H1 (cell line): ENCODE measurements around the gene SLC38A7. TPM values are rescaled to one million over a fixed set of nuclear protein-coding genes. Genes with fewer than 3 reads are reported as not detected.

Experiments used
- CTCF ChIA-PET: fragments of 300-600 bp; sonication (Branson Sonifier 250); formaldehyde crosslinking; loops from one replicate; lab custom pipeline; 2021; ENCODE audit not compliant: partially characterized antibody; lab: Charles Lee
- POLR2A ChIA-PET: fragments of 300-600 bp; sonication (Branson Sonifier 250); formaldehyde crosslinking; loops from one replicate; lab custom pipeline; 2021; ENCODE audit warnings: inconsistent platforms; ENCODE audit not compliant: partially characterized antibody; lab: Charles Lee
- DNase-seq, 2 experiments: peaks; one replicate each; pipeline versions ENCODE4 v3.0.0 to v3.0.0-alpha.2; 2010 to 2022; ENCODE audit warnings: low spot score in 2 of 2, low read depth in 1 of 2, mixed read lengths in 1 of 2
- FAIRE-seq: peaks from 2 replicates; lab custom pipeline; 2011; peaks lifted over from hg19 to GRCh38; lab: Jason Lieb, UNC
- H2AFZ ChIP-seq: 2 replicates; pipeline ENCODE4 v1.8.1; 2012; ENCODE audit warnings: low read length, inconsistent platforms
- H2AK5ac ChIP-seq: 2 replicates; pipeline ENCODE4 v1.6.1; 2013; ENCODE audit warnings: low read depth, low read length
- H2BK120ac ChIP-seq: replicated peaks from 2 replicates; pipeline ENCODE3; 2013; ENCODE audit warnings: low read depth, low read length, inconsistent platforms
- H2BK12ac ChIP-seq: 2 replicates; pipeline ENCODE4 v1.6.1; 2013; ENCODE audit warnings: low read depth, low read length
- H2BK15ac ChIP-seq: 2 replicates; pipeline ENCODE4 v1.6.1; 2013; ENCODE audit warnings: low read length
- H2BK20ac ChIP-seq: 2 replicates; pipeline ENCODE4 v1.6.1; 2013; ENCODE audit warnings: low read length
- H2BK5ac ChIP-seq: 2 replicates; pipeline ENCODE4 v1.6.1; 2013; ENCODE audit warnings: low read depth, low read length
- H3K14ac ChIP-seq: 2 replicates; pipeline ENCODE4 v1.6.1; 2013; ENCODE audit warnings: inconsistent platforms; ENCODE audit not compliant: insufficient read length
- H3K18ac ChIP-seq: 2 replicates; pipeline ENCODE4 v1.6.1; 2013; ENCODE audit warnings: low read length; ENCODE audit errors: extremely low read depth
- H3K23ac ChIP-seq: 2 replicates; pipeline ENCODE4 v1.6.1; 2013; ENCODE audit warnings: inconsistent platforms; ENCODE audit not compliant: insufficient read length
- H3K23me2 ChIP-seq: 2 replicates; pipeline ENCODE4 v1.6.1; 2013; ENCODE audit warnings: low read depth, low read length
- H3K27ac ChIP-seq: 2 replicates; pipeline ENCODE4 v1.6.1; 2011; ENCODE audit warnings: low read depth, low read length, inconsistent platforms
- H3K27me3 ChIP-seq, 4 experiments: replicated peaks in 1 of 4; 1 replicate in 1 of 4; 2 replicates in 3 of 4; pipeline versions ENCODE4 v1.6.1 to v1.8.1; 2011 to 2013; ENCODE audit warnings: low read length in 3 of 4, mild to moderate bottlenecking in 3 of 4, inconsistent platforms in 2 of 4, mixed read lengths in 2 of 4, moderate library complexity in 1 of 4; ENCODE audit not compliant: control insufficient read depth in 3 of 4, insufficient read depth in 3 of 4; ENCODE audit errors: extremely low read depth in 1 of 4
- H3K36me3 ChIP-seq, 4 experiments: 2 replicates each; pipeline versions ENCODE4 v1.6.1 to v1.8.1; 2011 to 2013; ENCODE audit warnings: mild to moderate bottlenecking in 4 of 4, low read length in 3 of 4, moderate library complexity in 2 of 4, control low read depth in 1 of 4, inconsistent platforms in 1 of 4; ENCODE audit not compliant: insufficient read depth in 4 of 4, control insufficient read depth in 2 of 4
- H3K4ac ChIP-seq: replicated peaks from 2 replicates; pipeline ENCODE3; 2013; ENCODE audit warnings: low read length, low read depth, mixed read lengths, inconsistent platforms; ENCODE audit not compliant: insufficient read length
- H3K4me1 ChIP-seq, 4 experiments: replicated peaks in 1 of 4; 1 replicate in 1 of 4; 2 replicates in 3 of 4; pipeline versions ENCODE4 v1.6.1 to v1.8.1; 2011 to 2013; ENCODE audit warnings: low read length in 3 of 4, inconsistent platforms in 2 of 4, mixed read lengths in 1 of 4; ENCODE audit not compliant: insufficient read depth in 4 of 4, control insufficient read depth in 3 of 4
- H3K4me2 ChIP-seq, 2 experiments: 2 replicates each; pipeline versions ENCODE4 v1.6.1 to v1.8.1; 2011 to 2013; ENCODE audit warnings: low read depth in 2 of 2, low read length in 2 of 2, control low read depth in 1 of 2, inconsistent platforms in 1 of 2, mild to moderate bottlenecking in 1 of 2; ENCODE audit not compliant: insufficient read depth in 1 of 2
- H3K4me3 ChIP-seq, 4 experiments: fragments of 200-600, 300-600 bp in 1 of 4; sonication (generic), shearing (Covaris generic), sonication (Bioruptor Twin) in 1 of 4; 2 replicates each; pipeline versions ENCODE4 v1.5.1 to v1.8.1; 2011 to 2016; ENCODE audit warnings: low read length in 4 of 4, low read depth in 3 of 4, control low read depth in 2 of 4, inconsistent platforms in 2 of 4, mild to moderate bottlenecking in 2 of 4, mixed read lengths in 1 of 4, moderate library complexity in 1 of 4; ENCODE audit not compliant: insufficient read depth in 2 of 4; ENCODE audit errors: extremely low read depth in 1 of 4
- H3K56ac ChIP-seq: replicated peaks from 2 replicates; pipeline ENCODE3; 2013; ENCODE audit warnings: low read depth, mild to moderate bottlenecking, mixed read lengths, low read length, inconsistent platforms; ENCODE audit not compliant: insufficient read length
- H3K79me1 ChIP-seq: 2 replicates; pipeline ENCODE4 v1.6.1; 2013; ENCODE audit warnings: low read depth, low read length, control low read depth
- H3K79me2 ChIP-seq, 2 experiments: 2 replicates each; pipeline versions ENCODE4 v1.6.1 to v1.8.1; 2012 to 2013; ENCODE audit warnings: low read length in 2 of 2, mild to moderate bottlenecking in 2 of 2, inconsistent platforms in 1 of 2; ENCODE audit not compliant: insufficient read depth in 2 of 2, control insufficient read depth in 1 of 2
- H3K9ac ChIP-seq, 4 experiments: replicated peaks in 1 of 4; 1 replicate in 1 of 4; 2 replicates in 3 of 4; pipeline versions ENCODE4 v1.6.1 to v1.8.1; 2011 to 2013; ENCODE audit warnings: low read depth in 3 of 4, low read length in 3 of 4, control low read depth in 2 of 4, mild to moderate bottlenecking in 2 of 4, moderate library complexity in 2 of 4, inconsistent platforms in 1 of 4; ENCODE audit errors: extremely low read depth in 1 of 4
- H3K9me3 ChIP-seq, 2 experiments: 2 replicates each; pipeline versions ENCODE4 v1.6.1 to v1.8.1; 2012 to 2013; ENCODE audit warnings: mild to moderate bottlenecking in 2 of 2, moderate library complexity in 2 of 2, control low read depth in 1 of 2, inconsistent platforms in 1 of 2, low read depth in 1 of 2, low read length in 1 of 2, mixed read lengths in 1 of 2; ENCODE audit not compliant: insufficient read depth in 2 of 2
- H4K20me1 ChIP-seq, 2 experiments: replicated peaks in 1 of 2; 2 replicates each; pipeline versions ENCODE3 to v1.8.1; 2011 to 2013; ENCODE audit warnings: inconsistent platforms in 2 of 2, low read length in 2 of 2, mild to moderate bottlenecking in 1 of 2; ENCODE audit not compliant: insufficient read depth in 2 of 2, control insufficient read depth in 1 of 2
- H4K5ac ChIP-seq: 2 replicates; pipeline ENCODE4 v1.6.1; 2013; ENCODE audit warnings: low read length, low read depth, mixed read lengths, inconsistent platforms; ENCODE audit not compliant: insufficient read length
- H4K8ac ChIP-seq: 2 replicates; pipeline ENCODE4 v1.8.0; 2013; ENCODE audit warnings: mild to moderate bottlenecking, moderate library complexity, low read length, inconsistent platforms; ENCODE audit not compliant: insufficient read depth; ENCODE audit errors: extremely low read depth
- H4K91ac ChIP-seq: replicated peaks from 2 replicates; pipeline ENCODE3; 2013; ENCODE audit warnings: low read length, mixed read lengths, inconsistent platforms; ENCODE audit not compliant: insufficient read length
- ATF2 ChIP-seq: IDR thresholded peaks from 2 replicates; pipeline ENCODE4 v1.6.1; 2012; ENCODE audit warnings: low read length, inconsistent platforms
- ATF3 ChIP-seq: IDR thresholded peaks from 2 replicates; pipeline ENCODE4 v1.6.1; 2011; ENCODE audit warnings: low read depth, mild to moderate bottlenecking, low read length; ENCODE audit not compliant: insufficient read depth
- CEBPB ChIP-seq: IDR thresholded peaks from 2 replicates; pipeline ENCODE4 v1.6.1; 2012; ENCODE audit warnings: low read depth, low read length
- CHD1 ChIP-seq: IDR thresholded peaks from 2 replicates; pipeline ENCODE4 v1.6.1; 2012; ENCODE audit warnings: low read depth, low read length, improper control_type of control experiment
- GTF2F1 ChIP-seq: IDR thresholded peaks from 2 replicates; pipeline ENCODE4 v1.6.1; 2012; ENCODE audit warnings: low read depth, low read length, improper control_type of control experiment, borderline replicate concordance
- KDM5A ChIP-seq: fragments of 200-600 bp; IDR thresholded peaks from 2 replicates; pipeline ENCODE4 v1.7.1; 2012; ENCODE audit warnings: mild to moderate bottlenecking, low read length, inconsistent platforms, mixed read lengths
- RXRA ChIP-seq: IDR thresholded peaks from 2 replicates; pipeline ENCODE4 v1.6.1; 2011; ENCODE audit warnings: low read depth, mild to moderate bottlenecking, low read length, moderate library complexity; ENCODE audit not compliant: insufficient read depth
- TAF7 ChIP-seq: optimal IDR thresholded peaks from 2 replicates; pipeline ENCODE3; 2011; ENCODE audit warnings: low read depth, mild to moderate bottlenecking, inconsistent platforms, low read length, moderate library complexity, borderline replicate concordance
- YY1 ChIP-seq: IDR thresholded peaks from 2 replicates; pipeline ENCODE4 v1.6.1; 2011; ENCODE audit warnings: low read depth, mild to moderate bottlenecking, low read length
- WGBS, 2 experiments: shearing (Covaris generic) in 1 of 2; methylation state at CpG; one replicate each; pipeline versions ENCODE4 v1.1.6 to v1.1.7; 2013 to 2015; ENCODE audit warnings: low lambda C conversion rate in 2 of 2, mixed read lengths in 2 of 2, inconsistent platforms in 1 of 2, low coverage in 1 of 2, missing lambda C conversion rate in 1 of 2; ENCODE audit not compliant: insufficient replicate concordance in 2 of 2, insufficient coverage in 1 of 2, insufficient read length in 1 of 2; ENCODE audit errors: extremely low coverage in 1 of 2, missing lambda C conversion rate in 1 of 2; 5-methylcytosine and 5-hydroxymethylcytosine counted together
- polyA plus RNA-seq, 7 experiments: library from polyadenylated mRNA; depleted of rRNA in 3 of 7; stranded (reverse) in 5 of 7; unstranded in 2 of 7; fragments of >200 nt in 5 of 7; fragments of 200-250 nt in 2 of 7; gene quantifications; 1 replicate in 5 of 7; 2 replicates in 1 of 7; 4 replicates in 1 of 7; pipeline versions ENCODE4 v1.2.1 to v1.2.3, GENCODE V29; 2011 to 2013; ENCODE audit warnings: missing spikeins in 2 of 7, mixed read lengths in 2 of 7
- total RNA-seq: library from RNA; stranded (reverse); fragmentation: NEBNext Ultra II Directional; extraction: Animal tissue kit (Norgen Biotek cat#: 25700); gene quantifications from 2 replicates; pipeline ENCODE4 v1.2.1, GENCODE V29; 2021

Gene SLC38A7
- total and polyA plus RNA-seq, 2 of the 8 experiments (the other 6 are each of a cell fraction or from before 2014, with no cell fraction given) = 26.7 to 28.0 TPM

GRCh38 chr16:58670946-58671583, 13.5 kb downstream of the SLC38A7 start:
- FAIRE-seq = no peak
- no peak overlapping the region for H2BK15ac ChIP-seq
- no peak overlapping the region for H2BK120ac ChIP-seq
- DNase-seq = no peak
- no peak overlapping the region for H3K18ac ChIP-seq
- H3K4me3 ChIP-seq = no peak overlapping the region
- no peaks in the 10 kb centered on the region for H3K4me1 ChIP-seq
- no peak overlapping the region for H4K91ac ChIP-seq
- peaks cover 2 to 17% (median 7%) of the 10 kb centered on the region in 4 experiments; a peak in 6 of 8 replicates for H3K36me3 ChIP-seq
- no peaks in the 10 kb centered on the region for H3K79me2 ChIP-seq
- 97% methylated on average over 18 of the region's 18 CpGs; no CpG with 5 or more reads in 1 of the 2 experiments for WGBS, 2 experiments
- H4K20me1 ChIP-seq = no peaks in the 10 kb centered on the region
- no peak overlapping the region for H2BK12ac ChIP-seq
- no peak overlapping the region for H3K23ac ChIP-seq
- no peak overlapping the region for H2AK5ac ChIP-seq
- H4K8ac ChIP-seq = no peak overlapping the region
- ChIA-PET POLR2A (no interaction called here), CTCF (interaction anchor here (0.6 to 1.2 kb wide), 4 partner anchors 9 to 85 kb away, joined by 3 to 4 read pairs (median 3); no protein-coding TSS in a partner anchor)
- no peak overlapping the region for H3K27ac ChIP-seq
- H3K79me1 ChIP-seq = no peaks in the 10 kb centered on the region
- H3K9ac ChIP-seq = no peak overlapping the region
- H3K14ac ChIP-seq = no peak overlapping the region
- no peak overlapping the region for H4K5ac ChIP-seq
- H2AFZ ChIP-seq = no peak overlapping the region
- peaks cover 2% of the 10 kb centered on the region; the same call in 1 of the 2 replicates for H3K23me2 ChIP-seq
- no peaks in the 10 kb centered on the region for H3K9me3 ChIP-seq
- no peak overlapping the region for H2BK20ac ChIP-seq
- H3K56ac ChIP-seq = no peak overlapping the region
- H3K4me2 ChIP-seq = no peak overlapping the region
- no peaks in the 10 kb centered on the region for H3K27me3 ChIP-seq
- no peak overlapping the region for H3K4ac ChIP-seq
- H2BK5ac ChIP-seq = no peak overlapping the region
- no peak for TF ChIP-seq TAF7
- no peak for TF ChIP-seq YY1
- no peak for TF ChIP-seq ATF2
- TF ChIP-seq ATF3 = no peak
- TF ChIP-seq CHD1 = no peak
- TF ChIP-seq RXRA = no peak
- no peak for TF ChIP-seq GTF2F1
- TF ChIP-seq KDM5A = no peak
- no peak for TF ChIP-seq CEBPB
